IMR-90 (cell line): ENCODE results near the gene MACC1. TPM values are rescaled to one million over a fixed set of nuclear protein-coding genes. Genes with fewer than 3 reads are reported as not detected.
A peak's percentile ranks its signal among the peaks of the same experiment; 100 is the strongest.

Experiments used
- ATAC-seq: fragments of 200-7000 bp; cut with Tn5 transposase; 2 replicates; pipeline ENCODE4 v1.9.1; 2020; ENCODE audit warnings: low read depth, mild to moderate bottlenecking, moderate library complexity
- BruUV-seq: library from RNA; stranded (reverse); fragments of 400-500 nt; replicated peaks from 2 replicates; lab custom pipeline; 2021; lab: Mats Ljungman, UMichigan
- CTCF ChIA-PET: fragments of 300-600 bp; formaldehyde crosslinking; extraction: SDS; loops from one replicate; lab custom pipeline; 2021; ENCODE audit warnings: antibody characterized with exemption; lab: Yijun Ruan, JAX
- POLR2A ChIA-PET: fragments of 300-600 bp; sonication (Branson Sonifier 250); formaldehyde crosslinking; loops from one replicate; lab custom pipeline; 2022; ENCODE audit warnings: antibody characterized with exemption; ENCODE audit not compliant: unreplicated experiment; lab: Charles Lee
- DNase-seq: peaks from one replicate; pipeline ENCODE4 v3.0.0; 2013
- H2AFZ ChIP-seq: replicated peaks from 2 replicates; pipeline ENCODE3; 2013; ENCODE audit warnings: low read length, mild to moderate bottlenecking; ENCODE audit not compliant: poor library complexity
- H2AK5ac ChIP-seq: 2 replicates; pipeline ENCODE4 v1.6.1; 2013; ENCODE audit warnings: low read depth, low read length, inconsistent platforms
- H2AK9ac ChIP-seq: replicated peaks from 2 replicates; pipeline ENCODE3; 2013; ENCODE audit warnings: mild to moderate bottlenecking, low read depth, low read length, moderate library complexity; ENCODE audit not compliant: poor library complexity
- H2BK120ac ChIP-seq: 2 replicates; pipeline ENCODE4 v1.6.1; 2013; ENCODE audit warnings: low read depth, low read length, inconsistent platforms
- H2BK15ac ChIP-seq: 3 replicates; pipeline ENCODE4 v1.6.1; 2013; ENCODE audit warnings: low read depth, low read length, inconsistent platforms
- H2BK20ac ChIP-seq: 2 replicates; pipeline ENCODE4 v1.6.1; 2013; ENCODE audit warnings: low read depth, mild to moderate bottlenecking, inconsistent platforms, low read length, moderate library complexity
- H2BK5ac ChIP-seq: 2 replicates; pipeline ENCODE4 v1.6.1; 2013; ENCODE audit warnings: mild to moderate bottlenecking, low read depth, low read length, inconsistent platforms; ENCODE audit not compliant: poor library complexity, severe bottlenecking
- H3K14ac ChIP-seq: replicated peaks from 2 replicates; pipeline ENCODE4 v1.6.1; 2013; ENCODE audit warnings: low read depth, low read length, inconsistent platforms
- H3K18ac ChIP-seq: 2 replicates; pipeline ENCODE4 v1.6.1; 2013; ENCODE audit warnings: low read depth, low read length, control low read depth
- H3K23ac ChIP-seq: 2 replicates; pipeline ENCODE4 v1.6.1; 2013; ENCODE audit warnings: low read depth, low read length, inconsistent platforms
- H3K27ac ChIP-seq: 2 replicates; pipeline ENCODE4 v1.5.1; 2013; ENCODE audit warnings: mild to moderate bottlenecking, control low read depth, low read length; ENCODE audit not compliant: insufficient read depth
- H3K27me3 ChIP-seq: 2 replicates; pipeline ENCODE4 v1.6.1; 2013; ENCODE audit warnings: low read length; ENCODE audit not compliant: control insufficient read depth, insufficient read depth
- H3K36me3 ChIP-seq: 2 replicates; pipeline ENCODE4 v1.6.1; 2013; ENCODE audit warnings: low read length, mixed read lengths; ENCODE audit not compliant: control insufficient read depth, insufficient read depth
- H3K4ac ChIP-seq: 2 replicates; pipeline ENCODE4 v1.6.1; 2013; ENCODE audit warnings: low read depth, low read length, inconsistent platforms
- H3K4me1 ChIP-seq: 2 replicates; pipeline ENCODE4 v1.6.1; 2013; ENCODE audit warnings: low read length, mixed read lengths; ENCODE audit not compliant: control insufficient read depth, insufficient read depth
- H3K4me2 ChIP-seq: 2 replicates; pipeline ENCODE4 v1.6.1; 2013; ENCODE audit warnings: low read depth, mild to moderate bottlenecking, control low read depth, low read length, moderate library complexity
- H3K4me3 ChIP-seq: 2 replicates; pipeline ENCODE4 v1.5.1; 2013; ENCODE audit warnings: low read depth, mild to moderate bottlenecking, control low read depth, low read length, moderate library complexity; ENCODE audit not compliant: insufficient read depth
- H3K56ac ChIP-seq: 2 replicates; pipeline ENCODE4 v1.6.1; 2013; ENCODE audit warnings: low read length, inconsistent platforms; ENCODE audit not compliant: insufficient read depth; ENCODE audit errors: extremely low read depth
- H3K79me1 ChIP-seq, 2 experiments: 2 replicates each; pipeline ENCODE4 v1.6.1; 2013; ENCODE audit warnings: low read length in 2 of 2, inconsistent platforms in 1 of 2, low read depth in 1 of 2
- H3K9ac ChIP-seq: 2 replicates; pipeline ENCODE4 v1.6.1; 2013; ENCODE audit warnings: low read depth, low read length, control low read depth
- H3K9me1 ChIP-seq: 2 replicates; pipeline ENCODE4 v1.6.1; 2013; ENCODE audit warnings: low read length, inconsistent platforms; ENCODE audit not compliant: insufficient read depth
- H3K9me3 ChIP-seq: 2 replicates; pipeline ENCODE4 v1.6.1; 2013; ENCODE audit warnings: low read length; ENCODE audit not compliant: control insufficient read depth, insufficient read depth
- H4K20me1 ChIP-seq: 2 replicates; pipeline ENCODE4 v1.6.1; 2013; ENCODE audit warnings: low read length, inconsistent platforms; ENCODE audit not compliant: insufficient read depth
- H4K5ac ChIP-seq: 2 replicates; pipeline ENCODE4 v1.6.1; 2013; ENCODE audit warnings: mild to moderate bottlenecking, low read depth, low read length, control low read depth
- H4K8ac ChIP-seq, 2 experiments: 2 replicates each; pipeline ENCODE4 v1.6.1; 2013; ENCODE audit warnings: low read depth in 2 of 2, low read length in 2 of 2, control low read depth in 1 of 2, inconsistent platforms in 1 of 2
- H4K91ac ChIP-seq: 2 replicates; pipeline ENCODE4 v1.6.1; 2013; ENCODE audit warnings: low read depth, low read length, inconsistent platforms; ENCODE audit not compliant: insufficient read depth
- CTCF ChIP-seq: conservative IDR thresholded peaks from 2 replicates; pipeline ENCODE4 v1.5.1; 2012; ENCODE audit warnings: mild to moderate bottlenecking, low read depth, low read length, improper control_type of control experiment
- FOS ChIP-seq: fragments of 150-350 bp; IDR thresholded peaks from 2 replicates; pipeline ENCODE4 v1.6.1; 2016; ENCODE audit warnings: low read depth, low read length
- MAZ ChIP-seq: IDR thresholded peaks from 2 replicates; pipeline ENCODE4 v1.6.1; 2012; ENCODE audit warnings: low read depth, mild to moderate bottlenecking, low read length, improper control_type of control experiment, moderate library complexity, borderline replicate concordance
- WGBS, 2 experiments: methylation state at CpG; one replicate each; pipeline versions ENCODE4 v1.1.5 to v1.1.7; 2013; ENCODE audit warnings: missing lambda C conversion rate in 2 of 2; ENCODE audit not compliant: insufficient read length in 1 of 2; ENCODE audit errors: extremely low coverage in 2 of 2; 5-methylcytosine and 5-hydroxymethylcytosine counted together
- dilution Hi-C: fragments of 300-500 bp; cut with HindIII; formaldehyde crosslinking; loops from one replicate; pipeline ENCODE4 v1.14.3; 2018; ENCODE audit warnings: low sequenced_read_pairs; ENCODE audit not compliant: unreplicated experiment
- in situ Hi-C: fragments of 300-500 bp; cut with MboI; formaldehyde crosslinking; loops from 3 replicates; pipeline ENCODE4 v1.14.3; 2019; ENCODE audit warnings: low sequenced_read_pairs, inconsistent platforms, mixed read lengths
- intact Hi-C: fragments of 100-400 bp; cut with micrococcal nuclease; formaldehyde crosslinking; loops from 2 replicates; pipeline ENCODE4 v1.10.0; 2022
- polyA plus RNA-seq, 3 experiments: library from polyadenylated mRNA; depleted of rRNA; stranded (reverse); fragments of >200 nt; gene quantifications; 2 replicates each; pipeline ENCODE4 v1.2.3, GENCODE V29; 2012; ENCODE audit warnings: low replicate concordance in 1 of 3
- total RNA-seq: library from RNA; depleted of rRNA; stranded (reverse); fragments of >200 nt; gene quantifications from 2 replicates; pipeline ENCODE4 v1.2.3, GENCODE V29; 2012

Gene MACC1
- total and polyA plus RNA-seq, 2 of the 4 experiments (the other 2 are of a cell fraction): under 0.01 TPM; not detected in 1

GRCh38 chr7:20233362-20233761 lies 16.2 kb upstream of the MACC1 start:
- no peak overlapping the region for H2BK120ac ChIP-seq
- no peak overlapping the region for H2BK5ac ChIP-seq
- no peak overlapping the region for H3K23ac ChIP-seq
- no peaks in the 10 kb centered on the region for H3K9me3 ChIP-seq
- H3K4me1 ChIP-seq: peaks cover 3% of the 10 kb centered on the region
- TF ChIP-seq CTCF: no peak
- no peak for TF ChIP-seq FOS
- TF ChIP-seq MAZ: no peak
- no peak overlapping the region for H4K91ac ChIP-seq
- no peak overlapping the region for H4K8ac ChIP-seq
- no peak overlapping the region; the same call in 1 of the 2 replicates for H3K4ac ChIP-seq
- H3K9me1 ChIP-seq: no peaks in the 10 kb centered on the region
- no peak overlapping the region for H4K5ac ChIP-seq
- no peak for ATAC-seq
- H2BK20ac ChIP-seq: no peak overlapping the region
- no TSS peak for BruUV-seq
- no peaks in the 10 kb centered on the region for H3K27me3 ChIP-seq
- H3K9ac ChIP-seq: no peak overlapping the region
- H3K56ac ChIP-seq: no peak overlapping the region
- H4K20me1 ChIP-seq: no peaks in the 10 kb centered on the region
- H2AK5ac ChIP-seq: no peak overlapping the region
- intact Hi-C loops: loop anchor here (5.0 kb wide), 1 partner anchor 39 kb away; no protein-coding TSS in a partner anchor
- H3K14ac ChIP-seq: no peak overlapping the region
- ChIA-PET CTCF (no interaction called here), POLR2A (no interaction called here)
- no peak overlapping the region for H3K4me2 ChIP-seq
- no peak overlapping the region for H2AFZ ChIP-seq
- H3K27ac ChIP-seq: no peak overlapping the region
- H3K18ac ChIP-seq: no peak overlapping the region
- dilution Hi-C loops: no loop called here
- DNase-seq: no peak
- in situ Hi-C loops: no loop called here
- no peaks in the 10 kb centered on the region for H3K79me1 ChIP-seq
- 0 out of 3 replicates have a peak overlapping the region, but pooled peaks have one; percentile 20 for H2BK15ac ChIP-seq
- WGBS, 2 experiments: 100% methylated on average over 1 of the region's 4 CpGs; no CpG with 5 or more reads in 1 of the 2 experiments
- no peak overlapping the region for H2AK9ac ChIP-seq
- no peaks in the 10 kb centered on the region for H3K36me3 ChIP-seq
- H3K4me3 ChIP-seq: no peak overlapping the region
